ENCODE data around the gene TSC22D3.
A peak's percentile ranks its signal among the peaks of the same experiment; 100 is the strongest.

GRCh38 chrX:107713543-107714205 is 61.9 kb downstream of the TSC22D3 start:
- TF ChIP-seq, protein P1, sequence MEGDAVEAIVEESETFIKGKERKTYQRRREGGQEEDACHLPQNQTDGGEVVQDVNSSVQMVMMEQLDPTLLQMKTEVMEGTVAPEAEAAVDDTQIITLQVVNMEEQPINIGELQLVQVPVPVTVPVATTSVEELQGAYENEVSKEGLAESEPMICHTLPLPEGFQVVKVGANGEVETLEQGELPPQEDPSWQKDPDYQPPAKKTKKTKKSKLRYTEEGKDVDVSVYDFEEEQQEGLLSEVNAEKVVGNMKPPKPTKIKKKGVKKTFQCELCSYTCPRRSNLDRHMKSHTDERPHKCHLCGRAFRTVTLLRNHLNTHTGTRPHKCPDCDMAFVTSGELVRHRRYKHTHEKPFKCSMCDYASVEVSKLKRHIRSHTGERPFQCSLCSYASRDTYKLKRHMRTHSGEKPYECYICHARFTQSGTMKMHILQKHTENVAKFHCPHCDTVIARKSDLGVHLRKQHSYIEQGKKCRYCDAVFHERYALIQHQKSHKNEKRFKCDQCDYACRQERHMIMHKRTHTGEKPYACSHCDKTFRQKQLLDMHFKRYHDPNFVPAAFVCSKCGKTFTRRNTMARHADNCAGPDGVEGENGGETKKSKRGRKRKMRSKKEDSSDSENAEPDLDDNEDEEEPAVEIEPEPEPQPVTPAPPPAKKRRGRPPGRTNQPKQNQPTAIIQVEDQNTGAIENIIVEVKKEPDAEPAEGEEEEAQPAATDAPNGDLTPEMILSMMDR (IDR thresholded peaks at IDR 0.05), result no peak
- TF ChIP-seq POLR2A (IDR thresholded peaks at IDR 0.05), result peak in 1 of 3 donors; percentile 1
